RWPE1 (cell line): ENCODE data around the gene CTBP1.

Source experiments
- CTCF ChIA-PET: fragments of 350-600 bp; sonication (Branson Sonifier 250); formaldehyde crosslinking; extraction: SDS; loops from one replicate; lab custom pipeline; 2021; lab: Yijun Ruan, JAX
- POLR2A ChIA-PET: fragments of 400-600 bp; formaldehyde crosslinking; extraction: SDS; loops from one replicate; lab custom pipeline; 2020; ENCODE audit warnings: antibody characterized with exemption; ENCODE audit not compliant: low non-redundant PET; lab: Yijun Ruan, JAX
- DNase-seq: peaks from one replicate; pipeline ENCODE4 v3.0.0; 2012; ENCODE audit warnings: low spot score
- H3K27ac ChIP-seq: fragments of 450-650 bp; 2 replicates; pipeline ENCODE4 v1.5.1; 2017
- TF ChIP-seq, protein P1 (sequence below): fragments of 450-650 bp; conservative IDR thresholded peaks from 2 replicates; pipeline ENCODE4 v1.5.1; 2017; ENCODE audit warnings: low read depth, mild to moderate bottlenecking

The CTBP1 gene

DNA sequence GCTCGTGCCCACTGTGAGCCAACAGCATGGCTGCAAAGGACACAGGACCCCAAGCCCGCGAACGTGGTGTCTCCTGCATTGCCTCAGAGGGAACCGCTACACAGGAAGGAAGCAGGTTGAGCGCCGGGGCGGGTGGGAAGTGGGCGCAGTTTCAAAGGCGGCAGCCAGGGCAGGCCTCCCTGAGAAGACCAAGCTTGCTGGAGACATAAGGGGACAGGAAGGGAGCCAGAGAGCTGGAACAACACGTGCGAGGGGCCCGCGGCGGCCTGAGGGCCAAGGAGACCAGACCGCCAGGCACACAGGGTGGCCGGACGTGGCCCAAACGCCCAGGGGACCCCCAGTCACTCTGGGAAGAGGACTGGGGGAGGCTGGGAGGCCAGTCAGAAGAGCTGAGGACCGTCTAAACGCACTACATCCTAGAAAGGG is 32.0 kb downstream of the CTBP1 start:
- DNase-seq, result no peak
- POLR2A ChIA-PET, result no interaction called here
- CTCF ChIA-PET, result no interaction called here
- TF ChIP-seq, protein P1, sequence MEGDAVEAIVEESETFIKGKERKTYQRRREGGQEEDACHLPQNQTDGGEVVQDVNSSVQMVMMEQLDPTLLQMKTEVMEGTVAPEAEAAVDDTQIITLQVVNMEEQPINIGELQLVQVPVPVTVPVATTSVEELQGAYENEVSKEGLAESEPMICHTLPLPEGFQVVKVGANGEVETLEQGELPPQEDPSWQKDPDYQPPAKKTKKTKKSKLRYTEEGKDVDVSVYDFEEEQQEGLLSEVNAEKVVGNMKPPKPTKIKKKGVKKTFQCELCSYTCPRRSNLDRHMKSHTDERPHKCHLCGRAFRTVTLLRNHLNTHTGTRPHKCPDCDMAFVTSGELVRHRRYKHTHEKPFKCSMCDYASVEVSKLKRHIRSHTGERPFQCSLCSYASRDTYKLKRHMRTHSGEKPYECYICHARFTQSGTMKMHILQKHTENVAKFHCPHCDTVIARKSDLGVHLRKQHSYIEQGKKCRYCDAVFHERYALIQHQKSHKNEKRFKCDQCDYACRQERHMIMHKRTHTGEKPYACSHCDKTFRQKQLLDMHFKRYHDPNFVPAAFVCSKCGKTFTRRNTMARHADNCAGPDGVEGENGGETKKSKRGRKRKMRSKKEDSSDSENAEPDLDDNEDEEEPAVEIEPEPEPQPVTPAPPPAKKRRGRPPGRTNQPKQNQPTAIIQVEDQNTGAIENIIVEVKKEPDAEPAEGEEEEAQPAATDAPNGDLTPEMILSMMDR, result no peak
- 0 out of 2 replicates have a peak overlapping the region, but pooled peaks have one; percentile 51 for H3K27ac ChIP-seq

DNA sequence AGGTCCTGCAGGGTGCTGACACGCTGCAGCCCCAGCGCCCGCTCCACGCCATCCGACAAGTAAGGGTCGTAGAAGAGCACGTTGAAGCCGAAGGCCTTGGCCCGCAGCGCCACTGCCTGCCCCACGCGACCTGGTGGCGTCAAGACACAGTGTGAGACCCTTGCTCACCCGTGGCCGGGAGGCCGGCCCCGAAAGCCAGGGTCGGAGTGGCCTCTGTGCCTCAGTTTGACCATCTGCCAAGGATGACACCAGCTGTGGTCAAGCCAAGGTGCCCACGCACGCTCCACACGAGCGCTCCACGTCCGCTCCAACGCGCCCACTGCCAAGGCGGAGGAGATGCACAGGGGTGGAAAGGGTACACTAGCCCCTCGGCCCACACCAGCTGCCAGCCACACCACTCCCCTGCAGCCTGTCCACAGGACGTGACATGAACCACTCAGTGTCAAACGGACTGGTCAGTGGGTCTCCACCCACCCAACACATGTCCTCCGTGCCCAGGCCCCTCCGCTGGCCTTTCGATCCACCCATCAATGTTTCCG is 32.8 kb downstream of the CTBP1 start:
- peak overlapping the region; percentile 51 for H3K27ac ChIP-seq
- POLR2A ChIA-PET, result no interaction called here
- TF ChIP-seq, protein P1, result no peak
- CTCF ChIA-PET, result no interaction called here
- no peak for DNase-seq

DNA sequence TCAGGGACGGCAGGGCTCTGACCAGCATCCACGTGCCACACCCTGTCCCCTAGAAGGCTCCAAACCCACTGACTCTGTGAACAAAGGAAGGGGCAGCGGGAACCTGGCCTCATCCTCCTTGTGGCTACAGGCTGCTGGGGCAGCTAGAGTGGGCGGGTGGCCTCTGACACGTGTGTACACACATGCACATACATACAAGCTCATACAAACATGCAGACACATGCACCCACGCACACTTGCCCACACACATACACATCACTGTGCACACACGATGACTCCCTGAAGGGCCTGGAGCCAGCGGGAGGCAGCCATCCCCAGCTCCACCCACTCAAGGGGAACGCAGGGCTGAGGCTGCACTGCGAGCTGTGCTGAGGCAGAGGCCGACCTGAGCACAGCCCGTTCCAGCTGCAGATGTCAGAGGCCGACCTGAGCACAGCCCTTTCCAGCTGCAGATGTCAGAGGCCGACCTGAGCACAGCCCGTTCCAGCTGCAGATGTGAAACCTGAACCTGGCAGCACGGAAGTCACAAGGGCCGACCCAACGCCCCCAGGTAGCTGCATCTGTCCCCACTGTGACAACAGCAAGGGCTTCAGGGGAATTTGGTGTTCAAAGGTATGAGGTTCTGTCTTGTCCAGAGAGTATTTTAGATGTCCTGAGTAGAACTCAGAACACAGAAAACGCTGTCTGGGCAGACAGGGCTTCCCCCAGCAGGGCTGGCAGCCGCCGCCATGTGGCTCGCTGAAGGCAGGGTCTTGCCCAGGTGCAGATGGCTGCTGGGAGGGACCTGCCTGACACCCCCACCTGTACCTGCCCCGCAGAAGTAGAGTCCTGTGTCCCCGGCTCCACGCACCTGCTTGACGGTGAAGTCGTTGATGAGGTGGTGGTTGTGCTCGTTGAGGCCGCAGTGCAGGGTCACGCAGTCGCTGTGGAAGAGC is 33.5 kb downstream of the CTBP1 start:
- DNase-seq, result no peak
- TF ChIP-seq, protein P1, result no peak
- peak overlapping the region; percentile 51 for H3K27ac ChIP-seq
- POLR2A ChIA-PET, result no interaction called here
- CTCF ChIA-PET, result interaction anchor here (0.5 kb wide), 1 partner anchor 18 kb away, joined by 3 read pairs; no protein-coding TSS in a partner anchor

DNA sequence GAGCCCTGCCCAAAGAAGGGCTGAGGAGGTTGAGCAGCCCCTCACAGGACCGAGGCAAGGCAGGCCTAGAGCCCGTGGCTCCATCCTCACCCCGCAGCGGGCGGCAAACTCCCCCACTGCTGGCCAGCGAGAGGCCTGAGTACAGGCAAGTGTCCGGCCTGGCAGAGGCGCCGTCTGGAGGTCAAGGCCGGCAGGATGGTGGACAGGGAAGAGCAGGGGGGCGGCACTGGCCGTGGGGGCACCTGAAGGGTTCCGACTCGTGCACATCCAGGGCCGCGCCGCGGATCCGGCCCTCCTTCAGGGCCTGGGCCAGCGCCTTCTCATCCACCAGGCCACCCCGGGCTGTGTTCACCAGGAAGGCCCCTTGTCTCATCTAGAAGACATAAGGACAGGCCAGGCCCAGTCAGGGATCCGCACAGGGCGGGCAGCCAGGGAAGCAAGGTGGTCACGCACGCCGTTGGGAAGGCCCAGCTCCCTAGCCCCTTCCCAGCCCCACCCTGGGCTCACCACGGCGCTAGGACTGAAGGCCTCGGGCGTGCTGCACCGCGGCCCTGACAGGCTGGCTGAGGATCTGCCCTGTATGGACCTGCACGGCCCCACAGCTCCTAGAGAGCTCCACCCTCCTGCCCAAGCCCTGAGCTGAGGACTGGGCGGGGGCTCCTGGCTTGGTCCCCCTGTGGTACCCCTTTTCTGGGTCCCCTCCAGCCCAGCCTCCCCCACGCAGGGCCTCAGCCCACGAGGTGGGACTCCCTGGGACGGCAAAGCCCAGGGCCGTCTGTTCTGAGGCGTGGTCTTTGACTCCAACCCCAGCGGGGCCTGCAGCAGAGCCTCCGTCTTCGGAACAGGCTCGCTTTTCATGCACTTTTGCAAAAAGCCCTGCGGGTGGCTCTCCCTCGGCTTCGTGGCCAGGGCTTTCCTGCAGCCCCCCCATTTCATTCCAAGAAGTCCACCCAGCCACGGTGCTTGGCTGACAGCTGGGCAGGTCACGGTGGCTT is 34.5 kb downstream of the CTBP1 start:
- TF ChIP-seq, protein P1, result no peak
- POLR2A ChIA-PET, result no interaction called here
- peak overlapping the region; percentile 51 for H3K27ac ChIP-seq
- DNase-seq, result no peak
- CTCF ChIA-PET, result interaction anchor here (0.6 kb wide), 1 partner anchor 119 kb away, joined by 5 read pairs; no protein-coding TSS in a partner anchor

DNA sequence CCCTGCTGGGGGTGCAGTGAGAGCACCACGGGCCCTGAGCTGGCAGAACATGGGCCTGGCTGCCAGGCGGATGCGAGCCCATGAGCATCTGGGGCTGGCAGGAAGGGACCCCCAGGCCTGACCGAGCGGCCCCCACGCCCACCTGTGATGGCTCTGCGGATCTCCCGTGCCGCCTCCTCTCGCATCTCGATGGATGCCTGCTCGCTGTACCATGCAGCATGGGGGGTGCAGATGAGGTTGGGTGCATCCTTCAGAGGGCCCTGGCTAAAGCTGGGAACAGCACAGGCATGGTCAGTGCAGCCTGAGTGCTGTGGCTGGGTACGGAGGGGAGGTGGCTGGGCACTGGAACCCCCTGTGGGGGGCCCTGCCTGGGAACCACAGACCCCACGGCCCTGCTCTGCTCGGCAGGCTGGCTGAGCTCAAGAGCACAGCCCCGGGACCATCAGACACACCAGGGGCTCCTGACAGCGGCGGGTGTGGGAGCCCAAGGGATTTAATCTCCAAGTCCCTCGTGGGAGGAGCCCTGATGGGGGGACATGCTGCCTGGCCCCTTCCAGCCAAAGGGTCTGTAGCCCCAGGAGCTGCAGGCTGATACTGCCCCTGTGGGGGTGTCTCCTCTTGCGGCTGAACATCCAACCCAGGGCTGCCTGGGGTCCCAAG is 35.5 kb downstream of the CTBP1 start:
- CTCF ChIA-PET, result interaction anchor here (0.6 kb wide), 2 partner anchors 120 to 175 kb away, joined by 4 to 5 read pairs; no protein-coding TSS in a partner anchor
- TF ChIP-seq, protein P1, result no peak
- H3K27ac ChIP-seq, result peak overlapping the region; percentile 51
- POLR2A ChIA-PET, result no interaction called here
- no peak for DNase-seq
